ENCODE data around the gene AKT1.

DNA sequence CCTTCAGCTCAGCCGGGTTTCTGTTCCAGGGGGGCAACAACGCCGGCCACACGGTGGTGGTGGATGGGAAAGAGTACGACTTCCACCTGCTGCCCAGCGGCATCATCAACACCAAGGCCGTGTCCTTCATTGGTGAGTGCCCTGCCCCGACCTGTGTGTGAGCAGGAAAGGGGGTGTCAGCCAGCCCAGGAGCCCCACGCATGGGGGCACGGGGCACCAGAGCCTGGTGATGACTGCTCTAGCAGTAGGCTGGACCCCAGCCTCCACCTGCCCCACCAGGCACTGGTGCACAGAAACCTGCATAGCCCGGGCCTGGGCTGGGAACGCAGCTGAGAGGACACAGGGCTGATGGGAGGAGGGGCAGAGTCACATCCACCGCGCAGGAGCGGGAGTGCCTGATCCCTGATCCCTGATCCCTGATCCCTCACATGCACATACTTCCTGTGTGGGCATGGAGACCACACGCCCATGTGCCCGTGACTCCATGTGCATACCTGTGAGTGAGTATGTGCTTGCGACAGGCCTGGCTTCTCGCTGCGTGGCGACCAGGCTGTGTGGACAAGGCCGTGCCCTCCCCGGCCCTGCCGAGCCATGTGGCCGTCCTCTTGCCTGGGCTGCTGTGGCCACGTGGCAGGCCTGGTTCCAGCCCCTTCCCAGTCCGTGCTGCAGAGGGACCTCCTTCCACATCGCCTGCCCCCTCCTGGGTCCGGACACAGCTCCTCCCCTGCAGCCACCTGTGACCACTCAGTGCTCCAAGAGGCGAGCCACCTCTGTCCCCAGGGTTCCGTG lies 60.4 kb downstream of the AKT1 start:
- TF ChIP-seq CTCF (IDR thresholded peaks at IDR 0.05; ENCODE audit: low read depth, low read length): no peak
- TF ChIP-seq EZH2phosphoT487 (IDR thresholded peaks at IDR 0.05; ENCODE audit: low read depth): no peak

Data from OCI-LY3 (cell line).